ENCODE results near the gene NEUROD6.

NEUROD6 gene

DNA sequence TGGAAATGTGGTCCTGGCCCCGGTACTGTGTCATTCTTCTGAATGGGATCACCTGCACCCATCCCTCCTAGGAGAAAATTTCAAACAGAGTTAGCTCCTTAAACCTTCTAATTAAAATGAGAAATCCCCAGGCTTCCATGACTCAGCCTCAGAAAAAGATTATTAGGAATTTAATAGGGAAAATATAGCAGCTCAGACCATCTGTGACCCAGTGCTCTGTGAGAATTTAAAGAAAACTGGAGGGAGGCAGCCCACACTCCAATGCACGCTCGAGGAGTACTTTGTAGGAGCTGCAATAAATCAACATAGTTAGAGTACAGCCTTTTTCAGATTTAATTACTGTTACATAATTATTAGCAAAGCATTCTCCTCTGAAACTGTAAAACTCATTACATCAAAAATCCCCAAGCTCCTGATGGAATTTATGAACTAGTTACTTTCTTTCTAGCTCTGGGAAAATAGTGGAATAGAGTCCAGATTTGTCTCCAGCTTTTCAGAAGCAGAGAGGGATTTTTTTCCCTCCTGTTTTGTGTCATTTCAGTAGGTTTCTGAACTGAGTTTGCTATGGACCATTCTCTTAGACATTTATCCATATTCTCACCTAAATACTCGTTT, 30.1 kb downstream of the NEUROD6 start:
- H3K4me3 ChIP-seq (ENCODE audit: low read depth, low read length): no peak overlapping the region
- in situ Hi-C loops (cut with HindIII; ENCODE audit: low sequenced_read_pairs): no loop called here
- no peak for TF ChIP-seq CTCF (IDR thresholded peaks at IDR 0.05; ENCODE audit: low read depth, low read length)
- DNase-seq (ENCODE audit: low read depth, low spot score): no peak

DNA sequence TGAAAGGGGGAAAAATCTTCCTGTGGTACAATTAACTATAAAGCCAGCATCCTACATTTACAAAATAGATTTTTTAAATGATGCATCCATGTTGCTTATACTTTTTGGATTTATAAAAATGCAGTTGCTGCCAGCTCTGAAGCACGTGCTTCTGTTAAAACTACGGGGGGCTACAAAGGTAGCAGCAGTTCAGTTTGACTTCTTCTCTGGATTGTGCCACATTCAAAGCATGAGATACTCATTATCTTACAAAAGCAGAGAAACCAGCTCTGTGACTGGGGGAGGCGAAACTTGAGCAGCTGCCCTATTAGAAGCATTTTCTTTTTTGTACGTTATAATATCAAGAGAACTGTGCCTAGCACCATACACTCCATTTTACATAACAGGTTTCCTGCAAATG, 31.1 kb downstream of the NEUROD6 start:
- no peak overlapping the region for H3K4me3 ChIP-seq (ENCODE audit: low read depth, low read length)
- no peak for TF ChIP-seq CTCF (IDR thresholded peaks at IDR 0.05; ENCODE audit: low read depth, low read length)
- no peak for DNase-seq (ENCODE audit: low read depth, low spot score)
- in situ Hi-C loops (cut with HindIII; ENCODE audit: low sequenced_read_pairs): no loop called here

GRCh38 chr7:31308652-31309051, 31.9 kb downstream of the NEUROD6 start:
- in situ Hi-C loops (cut with HindIII; ENCODE audit: low sequenced_read_pairs): no loop called here
- H3K4me3 ChIP-seq (ENCODE audit: low read depth, low read length): no peak overlapping the region
- no peak for DNase-seq (ENCODE audit: low read depth, low spot score)
- no peak for TF ChIP-seq CTCF (IDR thresholded peaks at IDR 0.05; ENCODE audit: low read depth, low read length)

DNA sequence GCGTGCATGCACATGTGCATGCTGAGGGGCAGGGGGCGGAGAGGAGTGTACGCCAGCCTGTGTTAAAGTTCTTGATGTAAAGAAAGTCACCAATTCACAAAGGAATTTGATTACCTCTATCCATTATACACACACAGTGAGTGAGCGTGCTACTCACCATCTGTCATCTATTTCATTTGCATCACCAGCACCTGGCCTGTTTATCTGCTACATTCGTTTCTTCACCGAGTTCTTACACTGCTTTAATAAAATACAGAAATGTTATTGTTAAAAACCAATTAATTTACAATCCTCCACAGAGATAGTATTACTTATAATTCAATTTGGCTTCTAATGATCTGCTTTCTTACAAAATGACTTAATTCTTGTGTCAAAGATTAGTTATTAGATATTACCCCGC, 32.6 kb downstream of the NEUROD6 start:
- no peak overlapping the region for H3K4me3 ChIP-seq (ENCODE audit: low read depth, low read length)
- no peak for DNase-seq (ENCODE audit: low read depth, low spot score)
- TF ChIP-seq CTCF (IDR thresholded peaks at IDR 0.05; ENCODE audit: low read depth, low read length): no peak
- in situ Hi-C loops (cut with HindIII; ENCODE audit: low sequenced_read_pairs): no loop called here

GRCh38 chr7:31305260-31305659, 35.3 kb downstream of the NEUROD6 start:
- in situ Hi-C loops (cut with HindIII; ENCODE audit: low sequenced_read_pairs): no loop called here
- H3K4me3 ChIP-seq (ENCODE audit: low read depth, low read length): no peak overlapping the region
- no peak for TF ChIP-seq CTCF (IDR thresholded peaks at IDR 0.05; ENCODE audit: low read depth, low read length)
- DNase-seq (ENCODE audit: low read depth, low spot score): no peak

- no peak overlapping the region for H3K4me3 ChIP-seq (ENCODE audit: low read depth, low read length)
- no peak for TF ChIP-seq CTCF (IDR thresholded peaks at IDR 0.05; ENCODE audit: low read depth, low read length)
- in situ Hi-C loops (cut with HindIII; ENCODE audit: low sequenced_read_pairs): no loop called here
- no peak for DNase-seq (ENCODE audit: low read depth, low spot score)
Observed at GRCh38 chr7:31304446-31304845, 36.1 kb downstream of the NEUROD6 start.

DNA sequence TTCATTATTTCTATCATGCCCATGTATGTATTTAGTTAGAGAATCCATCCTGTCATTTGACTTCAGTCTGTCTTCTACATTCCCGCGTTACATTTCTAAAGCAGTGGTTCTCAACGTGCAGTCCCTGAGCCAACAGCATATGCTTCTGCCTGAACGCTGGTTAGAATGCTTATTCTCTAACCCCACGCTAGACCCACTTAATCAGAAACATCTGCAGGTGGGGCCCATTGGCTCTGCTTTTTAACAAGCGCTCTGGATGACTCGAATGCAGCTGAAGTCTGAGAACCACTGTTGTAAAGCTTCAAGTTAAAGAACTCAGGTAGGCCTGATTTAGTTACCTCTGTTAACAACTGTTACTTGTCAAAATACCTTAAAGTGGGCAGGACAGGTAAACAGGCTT, 38.2 kb downstream of the NEUROD6 start:
- in situ Hi-C loops (cut with HindIII; ENCODE audit: low sequenced_read_pairs): no loop called here
- TF ChIP-seq CTCF (IDR thresholded peaks at IDR 0.05; ENCODE audit: low read depth, low read length): no peak
- no peak overlapping the region for H3K4me3 ChIP-seq (ENCODE audit: low read depth, low read length)
- DNase-seq (ENCODE audit: low read depth, low spot score): no peak

Data from astrocyte of the spinal cord (primary cell).